ENCODE results near the gene ZNF438.

DNA sequence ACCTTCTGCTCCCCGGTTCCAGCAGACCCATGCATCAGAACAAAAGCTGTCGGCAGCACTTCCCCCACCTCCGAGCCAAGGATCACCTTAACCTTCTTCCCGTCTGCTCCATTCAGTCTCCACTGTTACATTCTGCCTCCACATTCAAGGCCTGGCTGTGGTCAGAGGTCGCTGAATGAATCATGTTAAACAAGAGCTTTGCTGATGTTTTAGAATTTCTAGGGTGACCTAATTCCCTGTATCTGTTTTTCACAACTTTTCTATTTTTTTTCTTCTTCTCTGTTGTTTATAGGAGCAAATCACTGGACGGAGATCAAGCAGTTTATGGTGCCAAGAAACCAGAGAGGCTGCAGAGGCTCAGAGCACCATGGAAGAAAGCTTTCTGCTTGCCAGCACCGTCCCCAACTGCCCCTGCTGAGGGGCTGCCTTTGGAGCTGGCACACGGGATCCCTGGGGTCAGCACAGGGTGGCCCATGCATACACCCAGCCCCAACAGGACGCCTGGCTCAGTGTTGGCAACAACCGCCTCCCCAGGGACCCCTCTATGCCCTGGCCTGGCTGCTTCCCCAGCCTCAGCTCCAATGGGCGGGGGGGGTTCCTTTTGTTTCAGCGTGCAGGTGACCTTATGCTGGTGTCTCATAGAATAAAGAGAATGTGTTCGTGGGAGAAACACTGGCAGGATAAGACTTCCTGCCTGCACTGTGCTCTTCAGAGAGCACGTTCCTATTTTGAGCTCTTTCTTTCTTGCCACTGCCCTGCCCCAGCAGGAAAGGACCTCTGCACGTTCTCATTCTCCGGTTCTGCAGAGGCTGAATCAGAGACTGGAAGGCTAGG, 219.4 kb downstream of the ZNF438 start:
- no peak for TF ChIP-seq EP300 (IDR thresholded peaks at IDR 0.05; ENCODE audit: borderline replicate concordance)
- TF ChIP-seq CREB1 (IDR thresholded peaks at IDR 0.05; ENCODE audit: low read depth), result no peak
- TF ChIP-seq YY1 (IDR thresholded peaks at IDR 0.05; ENCODE audit: low read depth), result no peak
- no peak for TF ChIP-seq CEBPB (IDR thresholded peaks at IDR 0.05)
- TF ChIP-seq, protein P1, sequence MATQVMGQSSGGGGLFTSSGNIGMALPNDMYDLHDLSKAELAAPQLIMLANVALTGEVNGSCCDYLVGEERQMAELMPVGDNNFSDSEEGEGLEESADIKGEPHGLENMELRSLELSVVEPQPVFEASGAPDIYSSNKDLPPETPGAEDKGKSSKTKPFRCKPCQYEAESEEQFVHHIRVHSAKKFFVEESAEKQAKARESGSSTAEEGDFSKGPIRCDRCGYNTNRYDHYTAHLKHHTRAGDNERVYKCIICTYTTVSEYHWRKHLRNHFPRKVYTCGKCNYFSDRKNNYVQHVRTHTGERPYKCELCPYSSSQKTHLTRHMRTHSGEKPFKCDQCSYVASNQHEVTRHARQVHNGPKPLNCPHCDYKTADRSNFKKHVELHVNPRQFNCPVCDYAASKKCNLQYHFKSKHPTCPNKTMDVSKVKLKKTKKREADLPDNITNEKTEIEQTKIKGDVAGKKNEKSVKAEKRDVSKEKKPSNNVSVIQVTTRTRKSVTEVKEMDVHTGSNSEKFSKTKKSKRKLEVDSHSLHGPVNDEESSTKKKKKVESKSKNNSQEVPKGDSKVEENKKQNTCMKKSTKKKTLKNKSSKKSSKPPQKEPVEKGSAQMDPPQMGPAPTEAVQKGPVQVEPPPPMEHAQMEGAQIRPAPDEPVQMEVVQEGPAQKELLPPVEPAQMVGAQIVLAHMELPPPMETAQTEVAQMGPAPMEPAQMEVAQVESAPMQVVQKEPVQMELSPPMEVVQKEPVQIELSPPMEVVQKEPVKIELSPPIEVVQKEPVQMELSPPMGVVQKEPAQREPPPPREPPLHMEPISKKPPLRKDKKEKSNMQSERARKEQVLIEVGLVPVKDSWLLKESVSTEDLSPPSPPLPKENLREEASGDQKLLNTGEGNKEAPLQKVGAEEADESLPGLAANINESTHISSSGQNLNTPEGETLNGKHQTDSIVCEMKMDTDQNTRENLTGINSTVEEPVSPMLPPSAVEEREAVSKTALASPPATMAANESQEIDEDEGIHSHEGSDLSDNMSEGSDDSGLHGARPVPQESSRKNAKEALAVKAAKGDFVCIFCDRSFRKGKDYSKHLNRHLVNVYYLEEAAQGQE (IDR thresholded peaks at IDR 0.05; ENCODE audit: low read depth), result no peak
- no peak for TF ChIP-seq TAF1 (IDR thresholded peaks at IDR 0.05; ENCODE audit: low read depth)
- TF ChIP-seq, protein P2, sequence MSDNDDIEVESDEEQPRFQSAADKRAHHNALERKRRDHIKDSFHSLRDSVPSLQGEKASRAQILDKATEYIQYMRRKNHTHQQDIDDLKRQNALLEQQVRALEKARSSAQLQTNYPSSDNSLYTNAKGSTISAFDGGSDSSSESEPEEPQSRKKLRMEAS (IDR thresholded peaks at IDR 0.05), result no peak

All from Ishikawa (cell line).